NCI-H748 treated with DMSO at 0.1 percent for 48 hours (cell line): ENCODE measurements around the gene DMC1.
"Not testable (repeated sequence)": the region's sequence is repeated elsewhere in the genome, so short reads cannot be mapped to it uniquely, and the experiment has no call there.

Experiments used
- DNase-seq: peaks from one replicate; lab custom pipeline; 2025; lab: John Stamatoyannopoulos, UW

Gene DMC1, protein sequence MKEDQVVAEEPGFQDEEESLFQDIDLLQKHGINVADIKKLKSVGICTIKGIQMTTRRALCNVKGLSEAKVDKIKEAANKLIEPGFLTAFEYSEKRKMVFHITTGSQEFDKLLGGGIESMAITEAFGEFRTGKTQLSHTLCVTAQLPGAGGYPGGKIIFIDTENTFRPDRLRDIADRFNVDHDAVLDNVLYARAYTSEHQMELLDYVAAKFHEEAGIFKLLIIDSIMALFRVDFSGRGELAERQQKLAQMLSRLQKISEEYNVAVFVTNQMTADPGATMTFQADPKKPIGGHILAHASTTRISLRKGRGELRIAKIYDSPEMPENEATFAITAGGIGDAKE

DNA sequence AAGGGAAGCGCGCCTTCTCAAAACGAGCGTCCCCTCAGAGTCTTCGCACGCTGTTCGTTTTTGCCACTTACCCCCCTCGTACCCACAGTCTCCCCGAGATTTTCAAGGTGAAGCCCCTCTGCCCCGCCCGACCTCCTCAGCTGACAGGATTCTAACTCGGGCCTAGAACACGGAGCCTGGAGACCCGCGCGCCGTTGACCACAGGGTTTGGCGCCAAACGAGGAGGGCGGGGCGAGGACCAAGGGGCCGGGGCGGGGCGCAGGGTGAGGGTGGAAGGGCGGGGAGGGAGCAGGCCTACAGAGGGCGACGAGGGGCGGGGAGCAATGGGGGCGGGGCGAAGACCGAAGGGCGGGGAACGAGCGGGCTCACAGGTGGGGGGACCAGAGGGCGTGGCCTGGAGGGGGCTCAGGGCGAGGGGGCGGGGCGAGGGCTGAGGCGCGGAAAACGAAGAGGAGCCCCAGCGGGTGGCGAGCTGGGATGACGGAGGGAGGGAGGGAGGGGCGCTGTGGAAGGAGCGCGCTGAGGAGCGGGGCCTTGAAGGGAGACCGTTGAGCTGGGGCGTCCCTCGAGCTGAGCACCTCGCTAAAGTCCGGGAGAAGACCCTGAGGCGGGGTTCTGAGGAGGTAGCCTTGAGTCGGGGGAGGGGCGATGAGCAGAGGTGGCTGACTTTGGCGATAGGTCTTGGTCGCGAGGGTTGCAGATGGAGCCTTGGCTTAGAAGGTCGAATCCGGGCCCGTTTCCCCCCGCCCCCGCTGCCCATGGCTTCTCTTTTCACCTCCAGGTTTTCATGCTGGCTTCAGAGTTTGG lies at the start of gene DMC1:
Gene DMC1, minus strand, starts transcription at position 212 of the 807 bp plus-strand sequence. CDS start 1,927 bp downstream, outside the sequence.
- DNase-seq = peak; percentile 75

GRCh38 chr22:38618682-38619081 lies 48.7 kb upstream of the DMC1 start:
- no peak for DNase-seq

GRCh38 chr22:38618258-38618657 lies 48.3 kb upstream of the DMC1 start:
- DNase-seq = no peak

- DNase-seq = not testable (repeated sequence)
Observed at GRCh38 chr22:38615064-38615405, 45.1 kb upstream of the DMC1 start.

GRCh38 chr22:38614332-38615063 lies 44.5 kb upstream of the DMC1 start:
- no peak for DNase-seq

- no peak for DNase-seq
Observed at GRCh38 chr22:38613588-38613987, 43.6 kb upstream of the DMC1 start.

GRCh38 chr22:38612217-38613006 lies 42.4 kb upstream of the DMC1 start:
- no peak for DNase-seq

DNA sequence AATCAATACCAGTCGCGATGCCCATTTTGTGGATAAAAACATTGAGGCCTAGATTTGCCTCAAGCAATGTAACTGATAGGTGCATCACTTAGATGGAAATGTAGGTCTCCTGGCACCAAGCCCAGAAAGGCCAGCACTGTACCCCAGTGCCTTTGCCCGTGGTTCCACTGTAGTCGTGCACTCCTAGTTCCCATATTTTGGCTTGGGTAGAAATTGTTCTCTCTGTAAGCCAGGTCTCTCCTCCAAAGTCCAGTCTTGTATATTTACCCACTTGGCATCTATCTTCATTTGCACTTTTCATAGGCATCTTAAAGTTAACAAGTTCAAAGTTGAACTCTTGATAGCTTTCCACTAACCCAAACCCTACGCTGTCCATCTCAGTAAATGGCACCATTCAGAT lies 41.6 kb upstream of the DMC1 start:
- no peak for DNase-seq

DNA sequence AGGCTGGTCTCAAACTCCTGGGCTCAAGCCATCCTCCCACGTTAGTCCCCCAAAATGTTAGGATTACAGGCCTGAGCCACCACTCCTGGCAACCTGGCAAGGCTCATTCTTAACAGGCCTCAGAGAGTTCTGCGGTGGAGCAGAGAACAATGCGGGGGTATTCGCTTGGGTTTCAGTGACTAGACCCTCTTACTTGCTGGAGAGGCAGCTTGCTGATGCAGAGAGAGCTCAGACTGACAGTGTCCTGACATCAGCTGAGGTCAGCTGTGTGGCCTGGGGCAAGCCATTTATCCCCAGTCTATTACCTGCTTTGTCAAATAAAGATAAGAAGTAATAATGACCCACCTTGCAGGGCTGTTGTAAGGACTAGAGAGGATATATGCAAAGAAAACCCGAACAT lies 40.3 kb upstream of the DMC1 start:
- DNase-seq = no peak

- DNase-seq = no peak
Observed at GRCh38 chr22:38608992-38609750, 39.2 kb upstream of the DMC1 start.

- DNase-seq = no peak
Observed at GRCh38 chr22:38607680-38608079, 37.7 kb upstream of the DMC1 start.

DNA sequence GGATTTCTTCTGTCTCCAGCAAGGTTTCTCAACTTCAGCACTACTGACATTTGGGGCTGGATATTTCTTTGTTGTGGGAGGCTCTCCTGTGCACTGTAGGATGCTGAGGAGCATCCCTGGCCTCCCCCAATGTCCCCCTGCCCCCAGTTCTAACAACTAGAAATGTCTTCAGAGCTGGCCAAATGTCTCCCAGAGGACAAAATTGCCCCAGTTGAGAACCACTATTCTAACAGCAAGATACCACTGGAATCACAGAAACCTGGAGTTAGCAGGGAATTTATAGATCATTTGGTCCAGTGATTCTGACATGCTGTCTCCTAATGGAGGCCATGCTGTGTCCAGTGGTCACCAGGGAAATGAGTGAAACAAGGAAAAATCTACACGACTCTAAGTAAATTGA lies 32.2 kb upstream of the DMC1 start:
- no peak for DNase-seq

DNA sequence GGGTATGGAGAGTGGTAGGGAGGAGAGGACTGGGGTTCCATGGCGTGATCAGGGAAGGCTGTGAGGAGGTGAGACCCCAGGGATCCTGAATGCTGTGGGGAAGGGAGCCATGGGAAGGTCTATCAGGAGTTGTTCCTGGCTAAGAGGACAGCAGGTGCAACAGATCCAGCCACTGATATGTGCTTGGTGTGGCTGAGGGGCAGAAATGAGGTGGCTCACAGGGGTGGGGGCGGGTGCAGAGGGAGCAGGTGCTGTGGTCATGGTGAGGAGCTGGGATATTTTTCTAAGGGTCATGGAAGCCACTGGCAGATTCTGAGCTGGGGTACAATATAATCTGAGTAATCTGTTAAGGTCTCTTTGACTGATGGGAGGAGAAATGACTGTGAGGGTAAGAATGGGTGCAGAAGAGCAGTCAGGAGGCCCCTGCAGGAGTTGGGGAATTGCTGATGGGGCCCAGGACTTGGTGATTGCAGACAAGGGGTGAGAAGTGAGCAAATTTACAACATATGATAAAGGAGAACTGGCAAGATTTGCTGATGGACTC lies 31.3 kb upstream of the DMC1 start:
- DNase-seq = no peak

DNA sequence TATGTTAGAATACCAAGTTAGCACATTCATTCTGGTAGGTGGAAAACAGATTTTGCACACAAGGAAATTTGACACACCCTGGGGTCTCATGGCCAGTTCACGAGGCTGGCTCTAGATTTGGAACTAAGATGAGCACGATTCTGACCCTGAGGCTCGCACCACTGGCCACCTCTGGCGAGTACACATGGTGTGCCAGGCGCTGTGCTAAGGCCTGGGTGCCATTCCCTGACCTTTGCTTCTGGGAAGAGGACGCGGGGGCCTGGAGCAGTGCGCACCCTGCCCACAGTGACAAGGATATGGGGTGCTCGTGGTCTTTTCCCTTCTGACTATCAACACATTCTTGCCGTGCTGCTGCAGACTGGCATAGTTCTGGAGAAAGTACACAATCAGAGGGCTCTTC lies 29.5 kb upstream of the DMC1 start:
- no peak for DNase-seq

GRCh38 chr22:38582923-38583322 lies 12.9 kb upstream of the DMC1 start:
- DNase-seq = not testable (repeated sequence)

- no peak for DNase-seq
Observed at GRCh38 chr22:38578505-38578904, 8.5 kb upstream of the DMC1 start.

DNA sequence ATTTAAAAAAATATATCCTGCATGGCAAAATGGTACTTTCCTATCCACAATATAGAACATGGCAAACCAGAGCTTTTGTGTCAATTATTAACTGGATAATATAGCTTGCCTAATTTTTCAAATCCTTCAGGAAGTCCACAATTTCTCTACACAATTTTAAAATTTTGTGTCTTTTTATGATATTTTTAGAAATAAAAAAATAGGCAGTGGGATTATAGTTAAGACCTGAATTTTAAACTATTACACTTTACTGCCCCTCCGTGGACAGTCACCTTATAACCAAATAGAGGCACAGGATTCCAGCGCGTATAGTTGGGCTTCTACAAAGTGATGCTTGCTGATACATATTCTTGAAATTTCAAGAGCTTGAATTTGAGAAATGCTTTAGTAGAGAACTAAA lies 2.1 kb upstream of the DMC1 start:
- DNase-seq = peak; percentile 11

DNA sequence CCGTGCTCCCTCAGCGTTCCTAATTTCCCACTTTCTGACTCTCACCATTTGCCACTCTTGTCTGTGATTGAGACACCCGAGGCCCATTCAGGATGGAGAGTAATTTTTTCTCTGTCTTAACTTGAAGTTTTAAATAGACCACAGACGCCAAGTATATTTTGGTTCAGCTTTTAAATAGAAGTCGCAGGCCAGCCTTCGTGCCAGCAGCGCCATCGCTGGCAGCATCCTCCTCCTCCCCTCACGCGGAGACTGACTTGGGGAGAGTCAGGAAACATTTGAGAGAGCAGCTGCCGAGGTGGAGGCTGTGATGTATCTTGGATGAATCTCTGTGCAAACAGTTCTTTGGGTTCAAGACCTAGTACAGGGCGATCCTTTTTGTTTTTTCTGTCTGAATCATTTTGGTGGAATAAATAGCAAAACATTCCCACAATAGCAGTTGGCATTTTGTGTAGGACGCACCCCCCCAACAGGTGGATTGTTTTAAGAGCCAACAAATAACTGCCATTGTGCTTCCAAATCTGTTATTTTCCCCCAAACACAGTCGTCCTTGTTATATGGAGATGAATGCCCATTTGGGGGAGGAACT lies 889 bp upstream of the DMC1 start:
- DNase-seq = peak; percentile 35

GRCh38 chr22:38569181-38569971 lies 607 bp downstream of the DMC1 start:
- no peak for DNase-seq
